GM12878 (cell line): Measurements from ENCODE around the gene DUSP12. TPM values are rescaled to one million over a fixed set of nuclear protein-coding genes. Genes with fewer than 3 reads are reported as not detected.

Source experiments
- ATAC-seq: fragments of 200-7000 bp; cut with Tn5 transposase; 3 replicates; pipeline ENCODE4 v1.9.1; 2020; ENCODE audit warnings: mild to moderate bottlenecking, moderate library complexity
- BruUV-seq: library from RNA; stranded (reverse); fragments of 400-500 nt; replicated peaks from 2 replicates; lab custom pipeline; 2021; lab: Mats Ljungman, UMichigan
- CTCF ChIA-PET: fragments of 300-600 bp; sonication (Branson Sonifier 250); formaldehyde crosslinking; extraction: SDS; loops from one replicate; lab custom pipeline; 2021; ENCODE audit warnings: inconsistent platforms; lab: Yijun Ruan, JAX
- POLR2A ChIA-PET: fragments of 350-600 bp; formaldehyde crosslinking; extraction: SDS; loops from one replicate; lab custom pipeline; 2021; ENCODE audit warnings: inconsistent platforms; lab: Charles Lee
- RAD21 ChIA-PET: fragments of 300-600 bp; sonication (Branson Sonifier 250); formaldehyde crosslinking; loops from one replicate; lab custom pipeline; 2023; ENCODE audit warnings: antibody characterized with exemption; ENCODE audit not compliant: unreplicated experiment; lab: Charles Lee
- SMC1A ChIA-PET: fragments of 300-600 bp; sonication (Branson Sonifier 250); formaldehyde crosslinking; loops from one replicate; lab custom pipeline; 2023; ENCODE audit not compliant: unreplicated experiment, uncharacterized antibody; lab: Charles Lee
- DNase-seq: peaks from one replicate; pipeline ENCODE4 v3.0.0-alpha.2; 2011; ENCODE audit warnings: low read depth, low spot score
- FAIRE-seq: peaks from 3 replicates; lab custom pipeline; 2011; peaks lifted over from hg19 to GRCh38; lab: Jason Lieb, UNC
- H2AFZ ChIP-seq: 2 replicates; pipeline ENCODE4 v1.6.0; 2011; ENCODE audit warnings: low read depth, low read length, control low read depth; ENCODE audit not compliant: control insufficient read depth
- H3K27ac ChIP-seq: 2 replicates; pipeline ENCODE4 v1.5.1; 2011; ENCODE audit warnings: control low read depth; ENCODE audit not compliant: control insufficient read depth, insufficient read depth
- H3K27me3 ChIP-seq, 2 experiments: replicated peaks in 1 of 2; 2 replicates each; pipeline versions ENCODE4 v1.6.0 to v1.6.1; 2011; ENCODE audit warnings: low read length in 1 of 2; ENCODE audit not compliant: control insufficient read depth in 2 of 2, insufficient read depth in 2 of 2
- H3K36me3 ChIP-seq, 2 experiments: 2 replicates each; pipeline ENCODE4 v1.5.1; 2011; ENCODE audit warnings: low read length in 1 of 2; ENCODE audit not compliant: control insufficient read depth in 2 of 2, insufficient read depth in 2 of 2
- H3K4me1 ChIP-seq: 2 replicates; pipeline ENCODE4 v1.6.1; 2011; ENCODE audit warnings: mild to moderate bottlenecking, low read length, moderate library complexity, mixed read lengths; ENCODE audit not compliant: control insufficient read depth, insufficient read depth
- H3K4me2 ChIP-seq: 2 replicates; pipeline ENCODE4 v1.6.0; 2011; ENCODE audit warnings: control low read depth; ENCODE audit not compliant: control insufficient read depth, insufficient read depth
- H3K4me3 ChIP-seq: fragments of 200-600 bp; sonication (generic); 2 replicates; pipeline ENCODE4 v1.5.1; 2016
- H3K79me2 ChIP-seq: 2 replicates; pipeline ENCODE4 v1.6.0; 2011; ENCODE audit warnings: low read length; ENCODE audit not compliant: control insufficient read depth, insufficient read depth
- H3K9ac ChIP-seq: 2 replicates; pipeline ENCODE4 v1.8.0; 2011; ENCODE audit warnings: low read length, control low read depth, mixed read lengths; ENCODE audit not compliant: control insufficient read depth, insufficient read depth
- H3K9me3 ChIP-seq: replicated peaks from 3 replicates; pipeline ENCODE4 v1.5.1; 2011; ENCODE audit warnings: mild to moderate bottlenecking, low read length; ENCODE audit not compliant: control insufficient read depth, insufficient read depth
- H4K20me1 ChIP-seq: 2 replicates; pipeline ENCODE4 v1.6.0; 2011; ENCODE audit not compliant: control insufficient read depth, insufficient read depth
- BCL11A ChIP-seq: IDR thresholded peaks from 2 replicates; pipeline ENCODE4 v1.6.1; 2011; ENCODE audit warnings: low read depth, low read length
- CEBPB ChIP-seq, 2 experiments: fragments of 150-350 bp in 1 of 2; IDR thresholded peaks; 2 replicates each; pipeline ENCODE4 v1.6.1; 2012 to 2014; ENCODE audit warnings: low read depth in 2 of 2, low read length in 2 of 2, borderline replicate concordance in 1 of 2, inconsistent platforms in 1 of 2
- EZH2 ChIP-seq: IDR thresholded peaks from 2 replicates; pipeline ENCODE4 v1.6.1; 2012; ENCODE audit warnings: low read depth, mild to moderate bottlenecking, control low read depth, inconsistent platforms, low read length, borderline replicate concordance; ENCODE audit not compliant: control insufficient read depth
- FOXK2 ChIP-seq: fragments of 450-650 bp; IDR thresholded peaks from 2 replicates; pipeline ENCODE4 v1.6.1; 2017; ENCODE audit warnings: mild to moderate bottlenecking, moderate library complexity
- IKZF2 ChIP-seq, 2 experiments: fragments of 450-650 bp; IDR thresholded peaks; 2 replicates each; pipeline ENCODE4 v1.6.1; 2017; ENCODE audit warnings: mild to moderate bottlenecking in 2 of 2, moderate library complexity in 2 of 2
- JUNB ChIP-seq: IDR thresholded peaks from 2 replicates; pipeline ENCODE4 v1.6.1; 2016; ENCODE audit warnings: antibody characterized with exemption, mild to moderate bottlenecking
- MTA3 ChIP-seq: IDR thresholded peaks from 2 replicates; pipeline ENCODE4 v1.6.1; 2012; ENCODE audit warnings: low read length, inconsistent platforms, borderline replicate concordance
- RUNX3 ChIP-seq: IDR thresholded peaks from 2 replicates; pipeline ENCODE4 v1.6.1; 2012; ENCODE audit warnings: low read length, inconsistent platforms
- SKIL ChIP-seq: fragments of 450-650 bp; IDR thresholded peaks from 2 replicates; pipeline ENCODE4 v1.6.1; 2017; ENCODE audit warnings: mild to moderate bottlenecking, low read depth, inconsistent platforms; ENCODE audit not compliant: poor library complexity, severe bottlenecking
- SREBF1 ChIP-seq: IDR thresholded peaks from 2 replicates; pipeline ENCODE4 v1.6.1; 2012; ENCODE audit warnings: mild to moderate bottlenecking, low read length
- ZZZ3 ChIP-seq: IDR thresholded peaks from 2 replicates; pipeline ENCODE4 v1.6.1; 2011; ENCODE audit warnings: low read depth; ENCODE audit not compliant: control insufficient read depth, insufficient read length
- WGBS: methylation state at CpG from one replicate; pipeline ENCODE4 v1.1.6; 2016; ENCODE audit warnings: low lambda C conversion rate; ENCODE audit not compliant: insufficient replicate concordance, insufficient coverage; ENCODE audit errors: missing lambda C conversion rate; 5-methylcytosine and 5-hydroxymethylcytosine counted together
- in situ Hi-C: fragments of 300-500 bp; cut with MboI; formaldehyde crosslinking; loops from 9 replicates; pipeline ENCODE4 v1.14.3; 2018; ENCODE audit warnings: mixed read lengths
- intact Hi-C: fragments of 100-400 bp; cut with micrococcal nuclease; formaldehyde crosslinking; loops from one replicate; pipeline ENCODE4 v1.14.2; 2022; ENCODE audit not compliant: unreplicated experiment
- polyA plus RNA-seq, 11 experiments: library from polyadenylated mRNA; depleted of rRNA in 4 of 11; unstranded in 6 of 11; stranded (reverse) in 5 of 11; fragments of >200 nt; fragmentation: Nextera tagmentation in 4 of 11; fragmentation: Illumina TruSeq in 1 of 11; extraction: Ambion mirVana in 4 of 11; extraction: Trizol in 1 of 11; gene quantifications; 1 replicate in 1 of 11; 2 replicates in 10 of 11; pipeline versions ENCODE4 v1.2.1 to v1.2.3, GENCODE V29; 2011 to 2016; ENCODE audit warnings: inconsistent platforms in 2 of 11, missing spikeins in 2 of 11, low read depth in 1 of 11
- total RNA-seq, 4 experiments: library from RNA; depleted of rRNA in 3 of 4; stranded (reverse); fragments of >200 nt in 3 of 4; fragmentation: Illumina TruSeq in 1 of 4; extraction: Trizol in 1 of 4; gene quantifications; 2 replicates each; pipeline versions ENCODE4 v1.2.1 to v1.2.3, GENCODE V29; 2013 to 2021

DUSP12 gene
- total and polyA plus RNA-seq, 10 of the 15 experiments (the other 5 are each of a cell fraction or from before 2014, with no cell fraction given): 7.0 to 51.5 (median 35.4) TPM

- TF ChIP-seq BCL11A: peak; percentile 20; the same call in 1 of the 2 replicates
- TF ChIP-seq MTA3: 0 out of 2 replicates have a peak, but pooled peaks have one; percentile 22
- peak in 1 of 2 experiments; percentile 25; a peak in 2 of 4 replicates for TF ChIP-seq IKZF2 (IDR thresholded peaks at IDR 0.05)
- peak; percentile 41; the same call in 1 of the 2 replicates for TF ChIP-seq JUNB
- no peak for TF ChIP-seq SREBF1
- peak; percentile 88 for TF ChIP-seq ZZZ3
- TF ChIP-seq SKIL: no peak
- peak; percentile 29; the same call in 1 of the 2 replicates for TF ChIP-seq RUNX3
These were observed 13.1 kb upstream of the DUSP12 start (continued) for GRCh38 chr1:161736335-161736969.

- Histone ChIP-seq H3K27ac (no peak overlapping the region; the same call in 1 of the 2 replicates), H4K20me1 (no peaks in the 10 kb centered on the region), H3K4me2 (no peak overlapping the region), H3K27me3 (no peaks in the 10 kb centered on the region), H3K79me2 (no peaks in the 10 kb centered on the region), H3K9ac (no peak overlapping the region), H2AFZ (no peak overlapping the region), H3K4me3 (no peak overlapping the region), H3K36me3 (no peaks in the 10 kb centered on the region), H3K9me3 (no peaks in the 10 kb centered on the region), H3K4me1 (peaks cover 56% of the 10 kb centered on the region)
- RAD21 ChIA-PET: interaction anchor here (0.6 to 6.4 kb wide), 19 partner anchors 10 to 511 kb away, joined by 3 to 85 read pairs (median 9); partner anchors contain the start of genes DUSP12, FCRLA, FCRLB and TOMM40L
- in situ Hi-C loops: loop anchor here (5.0 kb wide), 1 partner anchor 90 kb away; no protein-coding TSS in a partner anchor
- POLR2A ChIA-PET: interaction anchor here (2.0 to 5.0 kb wide), 3 partner anchors 10 to 30 kb away, joined by 6 to 34 read pairs (median 23); partner anchors contain the start of gene FCRLA
- no TSS peak for BruUV-seq
- ATAC-seq (no peak), DNase-seq (no peak), FAIRE-seq (no peak)
- SMC1A ChIA-PET: interaction anchor here (0.6 to 9.7 kb wide), 22 partner anchors 9 to 355 kb away, joined by 3 to 97 read pairs (median 6); partner anchors contain the start of genes DUSP12, FCGR2A and FCRLA
- intact Hi-C loops: loop anchor here (2.0 to 5.0 kb wide), 2 partner anchors 31 to 170 kb away; partner anchors contain the start of gene FCRLA
- CTCF ChIA-PET: interaction anchor here (0.8 to 16.4 kb wide), 23 partner anchors 10 to 512 kb away, joined by 3 to 262 read pairs (median 5); partner anchors contain the start of genes DUSP12, FCRLA and TOMM40L
- WGBS: 93% methylated on average over 2 of the region's 2 CpGs
- TF ChIP-seq FOXK2 (no peak), CEBPB (IDR thresholded peaks at IDR 0.05; ENCODE audit: borderline replicate concordance in 1 of 2, low read depth in 2 of 2, low read length in 2 of 2) (no peak), EZH2 (no peak)
- TF ChIP-seq, all 136 proteins: peak for 0
These were observed 12.0 kb upstream of the DUSP12 start for GRCh38 chr1:161737625-161738024.
